ENCODE measurements around the gene HLF. TPM values are rescaled to one million over a fixed set of nuclear protein-coding genes. Genes with fewer than 3 reads are reported as not detected.

The HLF gene
- total RNA-seq, 1 experiment from 2014 or later, result 0.13 TPM

DNA sequence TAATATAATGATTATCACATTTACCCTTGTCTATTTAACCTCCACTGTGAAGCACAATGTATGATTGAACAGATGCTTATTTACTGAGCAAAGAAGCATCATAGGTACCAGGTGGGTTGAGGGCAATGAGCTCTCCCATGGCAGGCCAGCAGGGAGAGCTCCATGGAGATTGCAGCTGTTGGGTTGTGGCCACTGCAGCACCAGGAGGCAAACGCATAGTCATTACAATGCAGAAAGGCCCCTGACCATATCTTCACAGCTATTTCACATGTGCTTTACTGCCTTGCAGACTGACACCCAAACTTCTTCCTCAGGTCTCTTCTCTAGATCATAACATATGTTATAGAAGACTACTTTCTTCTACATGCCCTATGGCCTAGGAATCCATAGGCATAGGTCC, 81.9 kb downstream of the HLF start:
- H3K27ac ChIP-seq (ENCODE audit: low read length), result no peak overlapping the region
- ChIA-PET CTCF (interaction anchor here (0.6 kb wide), 1 partner anchor 1078 kb away, joined by 6 read pairs; no protein-coding TSS in a partner anchor), POLR2A (no interaction called here)
- H3K4me3 ChIP-seq (ENCODE audit: low read depth in 2 of 2, low read length in 2 of 2), result no peak overlapping the region
- no peaks in the 10 kb centered on the region for H3K4me1 ChIP-seq (ENCODE audit: control insufficient read depth, insufficient read depth, low read length)
- no peak for DNase-seq (ENCODE audit: low read depth, low spot score)
- no peaks in the 10 kb centered on the region for H3K27me3 ChIP-seq (ENCODE audit: control insufficient read depth, insufficient read depth, low read length)
- no peak for ATAC-seq
- TF ChIP-seq, protein P1, sequence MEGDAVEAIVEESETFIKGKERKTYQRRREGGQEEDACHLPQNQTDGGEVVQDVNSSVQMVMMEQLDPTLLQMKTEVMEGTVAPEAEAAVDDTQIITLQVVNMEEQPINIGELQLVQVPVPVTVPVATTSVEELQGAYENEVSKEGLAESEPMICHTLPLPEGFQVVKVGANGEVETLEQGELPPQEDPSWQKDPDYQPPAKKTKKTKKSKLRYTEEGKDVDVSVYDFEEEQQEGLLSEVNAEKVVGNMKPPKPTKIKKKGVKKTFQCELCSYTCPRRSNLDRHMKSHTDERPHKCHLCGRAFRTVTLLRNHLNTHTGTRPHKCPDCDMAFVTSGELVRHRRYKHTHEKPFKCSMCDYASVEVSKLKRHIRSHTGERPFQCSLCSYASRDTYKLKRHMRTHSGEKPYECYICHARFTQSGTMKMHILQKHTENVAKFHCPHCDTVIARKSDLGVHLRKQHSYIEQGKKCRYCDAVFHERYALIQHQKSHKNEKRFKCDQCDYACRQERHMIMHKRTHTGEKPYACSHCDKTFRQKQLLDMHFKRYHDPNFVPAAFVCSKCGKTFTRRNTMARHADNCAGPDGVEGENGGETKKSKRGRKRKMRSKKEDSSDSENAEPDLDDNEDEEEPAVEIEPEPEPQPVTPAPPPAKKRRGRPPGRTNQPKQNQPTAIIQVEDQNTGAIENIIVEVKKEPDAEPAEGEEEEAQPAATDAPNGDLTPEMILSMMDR (IDR thresholded peaks at IDR 0.05), result no peak
- TF ChIP-seq POLR2AphosphoS5 (IDR thresholded peaks at IDR 0.05; ENCODE audit: low read depth, low read length), result no peak
- TF ChIP-seq, protein P2, sequence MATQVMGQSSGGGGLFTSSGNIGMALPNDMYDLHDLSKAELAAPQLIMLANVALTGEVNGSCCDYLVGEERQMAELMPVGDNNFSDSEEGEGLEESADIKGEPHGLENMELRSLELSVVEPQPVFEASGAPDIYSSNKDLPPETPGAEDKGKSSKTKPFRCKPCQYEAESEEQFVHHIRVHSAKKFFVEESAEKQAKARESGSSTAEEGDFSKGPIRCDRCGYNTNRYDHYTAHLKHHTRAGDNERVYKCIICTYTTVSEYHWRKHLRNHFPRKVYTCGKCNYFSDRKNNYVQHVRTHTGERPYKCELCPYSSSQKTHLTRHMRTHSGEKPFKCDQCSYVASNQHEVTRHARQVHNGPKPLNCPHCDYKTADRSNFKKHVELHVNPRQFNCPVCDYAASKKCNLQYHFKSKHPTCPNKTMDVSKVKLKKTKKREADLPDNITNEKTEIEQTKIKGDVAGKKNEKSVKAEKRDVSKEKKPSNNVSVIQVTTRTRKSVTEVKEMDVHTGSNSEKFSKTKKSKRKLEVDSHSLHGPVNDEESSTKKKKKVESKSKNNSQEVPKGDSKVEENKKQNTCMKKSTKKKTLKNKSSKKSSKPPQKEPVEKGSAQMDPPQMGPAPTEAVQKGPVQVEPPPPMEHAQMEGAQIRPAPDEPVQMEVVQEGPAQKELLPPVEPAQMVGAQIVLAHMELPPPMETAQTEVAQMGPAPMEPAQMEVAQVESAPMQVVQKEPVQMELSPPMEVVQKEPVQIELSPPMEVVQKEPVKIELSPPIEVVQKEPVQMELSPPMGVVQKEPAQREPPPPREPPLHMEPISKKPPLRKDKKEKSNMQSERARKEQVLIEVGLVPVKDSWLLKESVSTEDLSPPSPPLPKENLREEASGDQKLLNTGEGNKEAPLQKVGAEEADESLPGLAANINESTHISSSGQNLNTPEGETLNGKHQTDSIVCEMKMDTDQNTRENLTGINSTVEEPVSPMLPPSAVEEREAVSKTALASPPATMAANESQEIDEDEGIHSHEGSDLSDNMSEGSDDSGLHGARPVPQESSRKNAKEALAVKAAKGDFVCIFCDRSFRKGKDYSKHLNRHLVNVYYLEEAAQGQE (IDR thresholded peaks at IDR 0.05; ENCODE audit: insufficient read depth in 1 of 2, low read depth in 2 of 2, low read length in 1 of 2), result no peak
- no peak for TF ChIP-seq SIN3A (IDR thresholded peaks at IDR 0.05; ENCODE audit: borderline replicate concordance, insufficient read depth, low read depth, low read length)
- no peak for TF ChIP-seq TCF7L2 (IDR thresholded peaks at IDR 0.05; ENCODE audit: low read depth, low read length)
- H3K9me3 ChIP-seq (ENCODE audit: control insufficient read depth, insufficient read depth, low read depth, low read length), result no peaks in the 10 kb centered on the region
- H3K36me3 ChIP-seq (ENCODE audit: control insufficient read depth, insufficient read depth, low read length), result no peaks in the 10 kb centered on the region
- intact Hi-C loops (cut with micrococcal nuclease; ENCODE audit: unreplicated experiment), result no loop called here
- no TSS peak for BruUV-seq (replicated peaks)
- in situ Hi-C loops (cut with HindIII; ENCODE audit: low pct_unique_long_range_greater_than_20kb, low sequenced_read_pairs), result no loop called here

DNA sequence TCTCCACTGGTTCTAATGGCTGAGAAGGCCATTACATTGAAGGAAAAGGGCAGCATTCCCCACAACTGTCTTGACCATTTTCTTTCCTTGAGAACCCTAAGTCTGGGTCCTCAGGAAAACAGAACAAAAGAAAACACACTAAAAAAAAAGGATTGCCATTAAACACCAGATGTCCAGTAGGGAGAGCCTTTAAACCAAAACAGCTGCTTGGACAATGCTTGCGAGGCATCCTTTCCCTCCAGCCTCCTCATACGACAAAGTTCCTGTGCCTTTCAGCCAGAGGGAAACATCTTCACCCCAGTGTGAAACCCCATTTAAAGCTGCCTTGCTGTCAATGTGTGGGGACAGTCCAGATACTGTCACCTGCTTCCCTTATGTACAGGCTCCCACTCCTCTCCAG, 82.6 kb downstream of the HLF start:
- Histone ChIP-seq H3K4me3 (ENCODE audit: low read depth in 2 of 2, low read length in 2 of 2) (no peak overlapping the region), H3K27me3 (ENCODE audit: control insufficient read depth, insufficient read depth, low read length) (no peaks in the 10 kb centered on the region), H3K9me3 (ENCODE audit: control insufficient read depth, insufficient read depth, low read depth, low read length) (no peaks in the 10 kb centered on the region), H3K36me3 (ENCODE audit: control insufficient read depth, insufficient read depth, low read length) (no peaks in the 10 kb centered on the region), H3K4me1 (ENCODE audit: control insufficient read depth, insufficient read depth, low read length) (no peaks in the 10 kb centered on the region), H3K27ac (ENCODE audit: low read length) (no peak overlapping the region)
- no peak for ATAC-seq
- no peak for TF ChIP-seq POLR2AphosphoS5 (IDR thresholded peaks at IDR 0.05; ENCODE audit: low read depth, low read length)
- TF ChIP-seq SIN3A (IDR thresholded peaks at IDR 0.05; ENCODE audit: borderline replicate concordance, insufficient read depth, low read depth, low read length), result no peak
- TF ChIP-seq, protein P1 (IDR thresholded peaks at IDR 0.05), result no peak
- no peak for TF ChIP-seq TCF7L2 (IDR thresholded peaks at IDR 0.05; ENCODE audit: low read depth, low read length)
- TF ChIP-seq, protein P2 (IDR thresholded peaks at IDR 0.05; ENCODE audit: insufficient read depth in 1 of 2, low read depth in 2 of 2, low read length in 1 of 2), result no peak
- no peak for DNase-seq (ENCODE audit: low read depth, low spot score)
- in situ Hi-C loops (cut with HindIII; ENCODE audit: low pct_unique_long_range_greater_than_20kb, low sequenced_read_pairs), result no loop called here
- intact Hi-C loops (cut with micrococcal nuclease; ENCODE audit: unreplicated experiment), result no loop called here
- ChIA-PET POLR2A (interaction anchor here (0.6 kb wide), 1 partner anchor 247 kb away, joined by 13 read pairs; no protein-coding TSS in a partner anchor), CTCF (interaction anchor here (0.6 kb wide), 1 partner anchor 1078 kb away, joined by 6 read pairs; no protein-coding TSS in a partner anchor)
- no TSS peak for BruUV-seq (replicated peaks)

Data from Panc1 (cell line).